GM21447 (cell line): ENCODE measurements around the gene PPP1CC.
"Not testable (repeated sequence)": the region's sequence is repeated elsewhere in the genome, so short reads cannot be mapped to it uniquely, and the experiment has no call there.

ENCODE experiments used
- ATAC-seq: cut with Tn5 transposase; IDR thresholded peaks from one replicate; pipeline ENCODE4 v1.9.1; 2021; ENCODE audit not compliant: unreplicated experiment

PPP1CC gene

DNA sequence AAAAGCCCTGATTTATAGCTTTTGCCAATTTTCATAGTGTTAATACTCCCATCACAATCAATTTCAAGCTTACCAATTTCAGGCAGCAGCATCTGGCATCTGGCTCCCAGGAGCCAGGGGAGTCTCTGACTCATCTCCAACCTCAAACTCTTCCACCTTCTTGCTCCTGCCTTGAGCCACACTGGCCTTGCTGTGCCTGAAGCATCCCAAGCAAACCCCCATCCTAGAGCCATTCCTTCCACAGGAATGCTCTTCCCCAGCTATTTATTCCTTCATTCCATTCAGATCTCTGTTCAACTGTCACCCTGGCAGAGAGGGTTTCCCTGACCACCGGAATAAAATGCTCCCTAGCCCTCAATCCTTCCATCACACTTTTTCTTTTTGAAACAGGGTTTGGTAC is 13.9 kb upstream of the PPP1CC start:
- ATAC-seq, result no peak

DNA sequence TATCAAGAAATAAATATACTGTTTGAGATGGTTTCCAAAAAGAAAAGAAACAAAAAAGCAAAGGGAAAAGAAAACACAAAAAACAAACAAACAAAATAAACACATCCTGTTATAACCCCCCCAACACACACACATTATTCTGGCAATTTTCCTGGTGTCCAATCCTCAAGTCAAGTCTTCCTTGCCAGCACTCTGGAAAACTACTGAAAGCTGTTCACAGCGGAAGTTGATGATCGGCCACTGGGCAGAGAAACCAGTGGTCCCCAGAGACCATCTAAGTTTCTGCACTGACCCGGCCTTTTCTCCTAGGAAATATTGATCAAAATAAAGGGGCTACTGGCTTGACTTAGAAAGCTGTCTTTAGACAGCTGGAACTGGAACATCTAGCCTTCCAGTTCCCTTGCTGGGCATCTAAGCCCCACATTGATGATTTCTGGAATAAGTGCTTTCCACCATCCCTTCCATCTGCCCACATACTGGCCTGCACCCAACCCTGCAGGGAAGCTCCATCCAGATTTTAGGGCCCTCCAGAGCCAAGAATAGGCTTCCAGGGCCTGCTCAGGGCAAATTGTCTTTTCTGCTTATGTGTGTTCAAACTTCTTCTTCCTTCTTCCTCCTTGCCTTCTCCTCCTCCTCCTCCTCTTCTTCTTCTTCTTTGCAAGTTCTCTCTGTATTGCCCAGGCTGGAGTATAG is 11.6 kb upstream of the PPP1CC start:
- ATAC-seq, result no peak

DNA sequence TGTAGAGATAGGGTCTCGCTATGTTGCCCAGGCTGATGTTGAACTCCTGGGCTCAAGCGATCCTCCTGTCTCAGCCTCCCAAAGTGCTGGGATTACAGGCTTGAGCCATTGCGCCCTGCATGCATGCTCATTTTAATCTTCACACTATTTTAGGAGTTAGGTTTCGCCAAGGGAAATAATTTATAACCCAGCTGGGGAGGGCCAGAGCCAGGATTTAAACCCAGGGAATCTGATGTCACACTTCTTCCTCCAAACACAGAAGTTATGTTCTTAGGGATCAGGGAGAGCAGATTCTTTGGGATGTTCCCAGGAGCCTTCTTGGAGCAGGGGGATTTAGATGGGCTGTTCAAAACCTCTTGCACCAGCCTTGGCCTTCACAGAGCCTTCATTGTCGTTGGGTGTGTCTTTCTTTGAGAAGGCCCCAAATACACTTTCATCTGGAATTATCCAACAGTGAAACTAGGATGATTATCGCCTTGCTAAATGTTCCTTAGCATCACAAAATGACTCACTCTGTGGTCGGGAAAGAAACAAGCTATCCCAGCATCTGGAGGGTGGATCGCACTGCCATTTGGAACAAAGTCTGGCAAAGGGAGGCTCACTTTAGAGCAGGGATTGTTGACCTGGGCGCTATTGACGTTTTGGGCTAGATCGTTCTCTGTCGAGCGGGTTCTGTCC is 8.2 kb upstream of the PPP1CC start:
- ATAC-seq, result no peak

DNA sequence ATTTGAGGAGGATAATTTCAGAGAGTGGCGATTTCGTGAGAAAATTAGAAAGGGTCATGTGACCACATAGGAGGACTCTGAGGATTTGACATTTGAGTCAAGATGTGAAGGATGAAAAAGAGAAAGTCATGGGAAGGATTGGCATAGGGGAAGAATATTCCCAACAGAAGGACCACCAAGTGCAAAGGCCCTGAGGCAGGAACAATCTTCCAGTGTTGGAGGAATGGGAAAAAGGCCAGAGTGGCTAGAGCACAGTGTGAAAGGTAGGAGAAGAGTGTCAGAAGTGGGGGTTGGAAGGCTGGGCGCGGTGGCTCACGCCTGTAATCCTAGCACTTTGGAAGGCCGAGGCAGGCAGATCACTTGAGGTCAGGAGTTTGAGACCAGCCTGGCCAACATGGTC is 3.9 kb upstream of the PPP1CC start:
- no peak for ATAC-seq

DNA sequence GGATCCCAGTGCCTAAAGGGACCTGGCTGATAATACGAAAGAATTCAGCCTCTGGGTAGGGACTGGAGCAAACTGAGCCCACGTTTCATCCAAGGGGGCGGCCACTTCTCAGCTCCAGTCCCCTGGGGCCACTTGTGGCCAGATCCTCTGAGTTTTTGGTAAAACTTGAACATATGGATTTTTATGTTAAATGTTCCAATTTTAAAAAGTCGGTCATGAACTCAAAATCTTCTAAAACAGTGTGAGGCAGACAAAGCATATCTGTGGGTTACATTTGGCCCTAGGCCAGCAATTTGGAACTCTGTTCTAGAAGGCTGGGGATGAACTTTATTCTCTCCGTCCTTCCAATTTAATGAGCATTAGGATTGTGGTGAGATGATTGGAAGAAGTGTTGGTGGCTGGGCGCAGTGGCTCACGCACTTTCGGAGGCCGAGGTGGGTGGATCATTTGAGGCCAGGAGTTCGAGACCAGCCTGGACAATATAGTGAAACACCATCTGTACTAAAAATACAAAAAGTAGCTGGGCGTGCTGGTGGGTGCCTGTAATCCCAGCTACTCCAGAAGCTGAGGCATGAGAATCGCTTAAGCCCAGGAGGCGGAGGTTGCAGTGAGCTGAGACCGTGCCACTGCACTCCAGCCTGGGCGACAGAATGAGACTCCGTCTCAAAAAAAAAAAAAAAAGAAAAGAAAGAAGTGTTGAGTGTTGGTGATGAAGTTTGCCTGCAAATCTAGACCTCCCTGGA is 3.0 kb upstream of the PPP1CC start:
- ATAC-seq, result no peak

DNA sequence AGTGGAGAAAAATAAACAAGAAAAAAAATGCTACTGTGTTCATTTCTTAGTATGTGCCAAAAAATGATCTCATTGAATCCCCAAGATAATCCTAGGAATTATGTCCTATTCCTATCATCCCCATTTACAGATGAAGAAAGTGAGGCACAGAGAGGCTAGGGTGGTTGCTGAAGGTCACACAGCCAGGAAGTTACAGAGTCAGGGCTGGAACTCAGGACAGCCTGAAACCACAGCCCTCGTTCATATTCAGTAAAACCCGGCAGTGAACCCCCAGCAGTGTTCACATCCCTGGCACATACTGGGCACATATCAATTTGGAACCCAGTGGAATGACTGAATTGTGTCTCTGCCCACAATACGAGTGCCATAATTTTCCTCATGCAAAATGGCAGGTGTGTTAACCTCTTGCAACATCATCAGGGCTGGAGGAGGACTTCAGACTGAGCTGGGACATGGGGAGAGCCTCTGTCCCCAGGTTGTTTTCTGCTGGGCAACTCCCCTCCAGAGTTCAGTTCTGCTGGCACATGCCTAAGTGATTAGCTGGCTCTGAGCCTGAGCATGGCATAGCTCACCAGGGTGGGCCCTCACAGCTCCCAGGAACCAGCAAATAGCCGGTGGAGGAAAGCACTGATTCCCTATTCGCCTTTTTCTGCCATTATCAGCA is 2.0 kb upstream of the PPP1CC start:
- no peak for ATAC-seq

DNA sequence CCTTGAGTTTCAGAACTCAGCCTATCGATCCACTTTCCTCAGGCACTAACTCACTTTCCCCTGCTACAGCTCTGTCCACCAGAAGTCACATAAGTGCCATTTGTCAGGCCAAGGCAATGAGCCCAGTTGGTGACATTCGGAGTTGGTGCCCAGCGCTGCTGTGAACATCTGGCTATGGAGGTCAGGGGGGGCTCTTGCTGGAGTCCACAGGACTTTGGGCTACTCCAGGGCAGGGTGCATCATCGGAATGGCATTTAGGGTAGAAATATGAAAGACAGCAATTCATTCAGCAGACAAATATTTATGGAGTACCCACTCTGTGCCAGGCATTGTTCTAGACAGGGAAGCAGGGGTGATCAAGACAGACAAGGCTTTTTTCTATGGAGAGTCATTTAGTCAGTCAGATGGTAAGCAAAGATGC is 1.5 kb upstream of the PPP1CC start:
- ATAC-seq, result no peak

DNA sequence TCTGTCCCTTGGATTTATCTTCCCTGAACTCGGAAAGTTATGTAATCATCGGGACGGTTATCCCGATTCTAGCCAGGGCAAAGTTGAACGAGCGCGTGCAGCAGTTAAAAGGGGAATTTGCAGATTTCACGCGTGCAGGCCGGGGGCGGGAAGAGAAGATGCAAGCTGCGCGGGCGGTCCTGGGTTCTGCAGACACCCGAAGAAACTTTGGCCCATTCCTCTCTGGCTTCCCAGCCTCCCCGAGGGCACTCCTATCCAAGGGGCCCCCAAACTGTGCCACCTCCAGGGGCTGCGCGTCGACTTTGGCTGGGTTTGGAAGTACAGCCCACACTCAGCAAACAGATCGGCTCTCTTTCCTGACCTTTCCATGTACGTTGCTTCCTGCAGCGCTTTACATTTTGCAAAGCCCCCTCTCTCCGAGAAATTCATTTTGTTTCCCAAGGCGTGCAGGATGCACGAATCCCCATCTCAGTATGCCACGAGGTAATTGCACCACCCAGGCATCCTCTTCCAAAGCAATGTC is 941 bp upstream of the PPP1CC start:
- ATAC-seq, result no peak

DNA sequence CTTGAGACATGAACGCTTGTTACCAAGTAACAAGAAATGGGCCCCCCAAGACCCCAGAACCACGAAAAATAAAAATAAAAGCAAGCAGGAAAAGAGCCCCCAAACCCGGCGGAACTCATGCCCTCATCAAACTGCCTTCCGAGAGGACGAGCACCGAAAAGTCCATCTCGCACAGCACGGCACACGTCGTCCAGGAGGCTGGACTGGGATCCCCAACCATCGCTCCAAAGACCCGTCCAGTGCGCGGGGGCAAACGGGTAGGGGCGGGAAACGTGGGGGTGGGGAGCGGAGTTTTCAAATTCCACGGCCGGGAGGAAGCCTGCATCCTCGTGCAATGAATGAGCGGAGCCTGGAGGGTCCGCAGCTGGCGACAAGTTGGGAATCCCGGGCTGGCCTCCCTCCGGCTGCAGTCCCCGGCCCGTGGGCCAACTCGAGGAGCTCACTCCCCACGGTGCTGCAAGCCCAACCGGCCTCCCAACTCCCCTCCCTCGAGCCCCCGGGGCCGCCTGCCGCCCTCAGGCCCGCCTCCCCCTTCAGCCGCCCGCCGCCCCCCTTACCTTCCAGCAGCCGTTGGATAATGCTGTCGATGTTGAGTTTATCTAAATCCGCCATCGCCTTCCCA is 484 bp downstream of the PPP1CC start:
- no peak for ATAC-seq

DNA sequence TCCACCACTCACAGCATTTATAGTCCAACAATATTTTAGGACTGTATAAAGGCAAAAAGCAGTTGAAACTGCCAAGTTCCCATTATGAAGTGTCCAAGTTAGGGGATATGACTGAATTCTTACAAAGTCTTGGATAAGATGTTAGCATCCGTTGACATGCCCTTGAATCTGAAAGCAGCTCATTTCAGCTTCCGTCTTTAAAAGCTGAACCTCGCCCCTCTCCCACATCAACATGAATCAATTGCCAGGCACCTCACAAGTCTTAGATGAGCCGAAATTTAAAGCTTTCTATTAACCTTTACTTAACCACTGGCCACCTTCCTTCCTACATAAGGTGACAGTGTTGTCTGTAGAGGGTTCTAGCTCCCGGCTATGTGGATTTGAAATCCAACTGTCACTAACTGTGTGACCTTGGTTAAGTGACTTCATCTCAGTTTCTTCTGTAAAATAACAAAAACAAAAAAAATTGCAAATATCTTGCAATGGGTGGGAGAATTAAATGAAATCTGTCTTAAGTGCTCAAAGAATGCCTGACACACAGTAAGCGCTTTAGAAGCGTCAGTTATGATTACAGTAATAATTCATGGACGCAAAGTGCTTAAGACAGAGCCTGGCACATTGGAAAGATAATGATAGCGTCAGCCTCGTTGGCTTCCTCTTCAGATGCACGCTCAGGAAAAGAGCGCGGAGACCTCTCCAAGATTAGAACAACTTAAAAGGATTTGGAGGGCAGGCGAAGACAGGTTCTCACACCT is 1.2 kb downstream of the PPP1CC start:
- no peak for ATAC-seq

DNA sequence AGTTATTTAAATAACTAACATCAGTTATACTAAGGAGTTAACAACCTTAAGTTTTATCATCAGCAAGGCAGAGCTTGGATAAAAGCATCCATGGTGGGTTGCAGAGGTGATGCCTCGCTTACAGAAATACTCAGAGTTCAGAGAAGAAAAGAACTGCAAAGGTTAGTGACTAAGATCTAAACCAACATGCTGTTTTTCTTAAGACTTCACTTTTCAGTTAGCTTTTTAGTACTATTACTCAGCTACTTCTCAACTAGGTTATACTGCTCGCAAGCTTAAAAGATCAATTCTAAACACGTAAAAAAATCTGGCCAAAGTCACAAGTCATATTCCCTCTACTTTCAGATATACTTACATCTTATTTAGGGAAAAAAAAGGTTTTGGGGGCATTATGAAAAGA is 2.8 kb downstream of the PPP1CC start:
- no peak for ATAC-seq

DNA sequence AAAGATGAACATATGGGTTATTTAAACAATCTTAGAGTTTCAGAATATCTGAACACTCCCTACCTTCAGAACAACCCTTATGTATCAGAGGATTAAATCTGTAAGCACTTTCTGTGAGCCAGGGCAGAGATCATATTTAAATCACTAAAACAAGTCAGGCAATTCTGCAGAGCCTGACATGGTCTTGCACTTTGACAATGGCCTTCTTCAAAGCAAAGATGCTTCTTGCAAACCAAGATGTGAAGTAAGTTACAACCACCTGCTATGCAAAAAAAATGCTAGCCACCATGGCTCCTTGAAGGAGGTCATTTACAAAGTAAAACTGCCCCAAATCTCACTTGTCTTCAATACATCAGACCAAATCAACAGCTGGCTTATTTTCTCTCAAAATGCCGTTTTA is 3.2 kb downstream of the PPP1CC start:
- no peak for ATAC-seq

DNA sequence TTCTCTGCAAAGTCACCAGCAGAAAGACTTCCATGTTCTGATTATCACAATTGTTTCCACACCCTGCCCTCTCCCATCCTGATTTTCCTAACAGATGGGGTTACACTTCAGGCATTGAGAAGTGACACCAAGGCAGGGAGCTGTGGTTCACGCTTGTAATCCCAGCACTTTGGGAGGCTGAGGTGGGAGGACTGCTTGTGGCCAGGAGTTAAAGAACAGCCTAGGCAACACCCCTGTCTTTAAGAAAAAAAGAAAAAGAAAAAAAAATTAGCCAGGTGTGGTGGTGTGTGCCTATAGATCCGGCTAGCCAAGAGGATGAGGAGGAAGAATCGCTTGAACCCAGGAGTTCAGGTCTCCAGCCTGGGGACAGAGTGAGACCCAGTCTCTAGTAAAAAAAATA is 5.2 kb downstream of the PPP1CC start:
- no peak for ATAC-seq

DNA sequence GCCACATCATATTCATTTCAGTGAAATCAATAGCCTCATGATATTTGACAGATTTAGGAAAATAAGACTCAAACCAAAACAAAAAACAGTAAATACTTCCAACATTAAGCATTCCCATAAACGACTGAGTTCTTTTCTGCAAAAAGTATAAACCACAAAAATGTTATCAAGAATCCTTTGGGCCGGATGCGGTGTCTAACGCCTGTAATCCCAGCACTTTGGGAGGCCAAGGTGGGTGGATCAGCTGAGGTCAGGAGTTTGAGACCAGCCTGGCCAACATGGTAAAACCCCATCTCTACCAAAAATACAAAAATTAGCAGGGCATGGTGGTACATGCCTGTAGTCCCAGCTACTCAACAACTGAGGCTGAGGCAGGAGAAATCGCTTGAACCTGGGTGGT is 5.7 kb downstream of the PPP1CC start:
- ATAC-seq, result not testable (repeated sequence)

DNA sequence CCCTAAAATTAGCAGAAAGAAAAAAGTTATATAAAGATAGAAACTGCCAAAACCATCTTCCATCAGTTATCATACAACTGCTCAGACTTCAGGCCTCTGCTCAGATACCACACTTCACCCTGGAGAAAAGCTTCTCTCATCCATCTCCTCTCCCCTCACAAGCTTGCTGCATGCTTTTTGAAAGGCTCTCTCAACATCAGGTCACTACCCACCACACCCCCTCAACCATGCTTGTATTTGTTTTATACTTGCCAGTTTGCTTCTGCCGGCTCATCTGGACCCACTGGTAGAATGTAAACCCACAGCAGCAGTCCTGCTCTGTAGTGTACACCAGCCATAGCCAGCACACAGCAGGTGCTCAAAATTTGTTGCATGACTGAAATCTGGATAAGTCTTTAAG is 8.8 kb downstream of the PPP1CC start:
- no peak for ATAC-seq

DNA sequence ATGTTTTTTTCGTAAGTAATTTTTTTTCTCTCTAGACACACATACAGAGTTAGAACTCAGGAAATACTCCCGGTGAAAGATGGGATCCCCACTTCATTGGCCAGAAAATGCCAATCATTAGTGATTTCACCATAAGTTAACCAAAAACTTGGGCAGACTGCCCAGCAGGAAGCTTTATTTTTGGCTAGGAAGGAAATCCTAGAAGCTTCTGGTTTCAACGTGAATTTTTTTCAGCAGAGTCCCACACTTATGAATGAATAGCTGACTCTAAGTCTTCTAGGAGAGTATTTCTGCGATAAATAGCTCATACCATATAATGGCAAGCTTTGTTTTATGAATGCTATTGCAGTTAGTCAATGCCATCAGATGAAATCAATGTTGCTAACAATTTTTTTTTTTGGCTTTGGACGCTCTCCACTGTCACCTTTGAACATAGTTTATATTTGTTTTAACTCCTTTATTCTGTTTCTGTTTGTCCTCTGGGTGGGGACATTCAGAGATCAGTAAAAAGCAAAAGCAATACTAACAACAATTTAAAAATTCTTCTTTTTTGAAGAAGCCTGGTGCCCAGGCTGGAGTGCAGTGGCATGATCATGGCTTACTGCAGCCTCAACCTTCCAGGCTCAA is 9.5 kb downstream of the PPP1CC start:
- ATAC-seq, result no peak

DNA sequence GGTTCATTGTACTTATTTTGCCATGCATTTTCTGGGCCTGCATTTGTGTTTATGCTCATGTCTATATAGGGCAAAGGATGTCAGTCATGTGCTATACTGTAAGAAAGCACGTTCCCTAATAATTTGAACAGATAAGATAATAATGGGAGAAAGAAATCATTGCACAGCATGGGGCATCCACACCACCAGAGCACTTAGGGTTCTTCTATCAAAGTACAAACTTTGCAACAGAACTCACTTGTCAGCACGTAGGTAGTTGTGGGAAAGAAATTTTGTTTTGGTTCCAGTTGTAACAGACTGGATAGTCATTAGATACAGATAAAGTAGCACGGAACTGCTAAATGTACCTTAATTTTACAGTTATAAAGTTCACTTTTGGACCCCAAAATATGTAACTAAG is 10.1 kb downstream of the PPP1CC start:
- no peak for ATAC-seq

DNA sequence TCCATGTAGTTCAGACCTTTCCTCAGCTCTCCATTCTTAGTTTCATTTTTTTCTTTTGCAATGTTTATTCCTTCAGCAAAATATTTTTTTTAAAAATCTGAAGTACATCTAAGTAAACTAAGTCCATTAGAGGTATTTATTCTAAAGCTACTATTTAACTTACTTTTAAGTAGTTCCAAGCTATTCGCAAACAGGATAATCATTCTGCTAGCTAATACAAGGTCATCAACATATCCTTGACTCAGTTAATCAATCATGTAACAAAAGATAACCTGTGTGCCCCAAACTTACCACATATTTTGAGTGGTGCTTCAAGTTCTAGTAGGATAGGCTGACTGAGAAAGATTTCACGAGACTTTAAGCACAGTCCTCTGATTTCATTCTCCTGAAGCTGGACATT is 11.2 kb downstream of the PPP1CC start:
- no peak for ATAC-seq

DNA sequence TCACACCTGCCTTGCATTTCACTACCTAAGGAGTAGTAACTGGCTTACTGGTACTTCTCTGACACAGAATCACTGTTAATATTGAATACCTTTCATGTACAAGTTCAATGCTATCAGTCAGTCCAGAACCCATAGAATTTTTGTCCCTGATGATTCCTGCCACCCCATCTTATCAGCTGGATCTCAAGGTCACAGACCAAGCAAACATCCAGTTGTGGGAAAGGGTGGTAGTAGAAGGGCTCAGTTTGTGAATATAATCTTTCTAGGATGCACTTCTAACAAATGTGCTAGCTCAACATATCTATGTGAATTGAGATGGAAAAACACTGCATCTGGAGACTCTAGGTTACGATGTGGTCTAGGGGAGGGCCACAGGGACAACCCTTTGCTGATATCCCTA is 14.1 kb downstream of the PPP1CC start:
- no peak for ATAC-seq
